GM12878 (cell line): ENCODE results near the gene RIPK4. TPM values are rescaled to one million over a fixed set of nuclear protein-coding genes. Genes with fewer than 3 reads are reported as not detected.

Experiments used
- ATAC-seq: fragments of 200-7000 bp; cut with Tn5 transposase; 3 replicates; pipeline ENCODE4 v1.9.1; 2020; ENCODE audit warnings: mild to moderate bottlenecking, moderate library complexity
- BruUV-seq: library from RNA; stranded (reverse); fragments of 400-500 nt; replicated peaks from 2 replicates; lab custom pipeline; 2021; lab: Mats Ljungman, UMichigan
- CTCF ChIA-PET: fragments of 300-600 bp; sonication (Branson Sonifier 250); formaldehyde crosslinking; extraction: SDS; loops from one replicate; lab custom pipeline; 2021; ENCODE audit warnings: inconsistent platforms; lab: Yijun Ruan, JAX
- POLR2A ChIA-PET: fragments of 350-600 bp; formaldehyde crosslinking; extraction: SDS; loops from one replicate; lab custom pipeline; 2021; ENCODE audit warnings: inconsistent platforms; lab: Charles Lee
- RAD21 ChIA-PET: fragments of 300-600 bp; sonication (Branson Sonifier 250); formaldehyde crosslinking; loops from one replicate; lab custom pipeline; 2023; ENCODE audit warnings: antibody characterized with exemption; ENCODE audit not compliant: unreplicated experiment; lab: Charles Lee
- SMC1A ChIA-PET: fragments of 300-600 bp; sonication (Branson Sonifier 250); formaldehyde crosslinking; loops from one replicate; lab custom pipeline; 2023; ENCODE audit not compliant: unreplicated experiment, uncharacterized antibody; lab: Charles Lee
- DNase-seq: peaks from one replicate; pipeline ENCODE4 v3.0.0-alpha.2; 2011; ENCODE audit warnings: low read depth, low spot score
- FAIRE-seq: peaks from 3 replicates; lab custom pipeline; 2011; peaks lifted over from hg19 to GRCh38; lab: Jason Lieb, UNC
- H2AFZ ChIP-seq: 2 replicates; pipeline ENCODE4 v1.6.0; 2011; ENCODE audit warnings: low read depth, low read length, control low read depth; ENCODE audit not compliant: control insufficient read depth
- H3K27ac ChIP-seq: 2 replicates; pipeline ENCODE4 v1.5.1; 2011; ENCODE audit warnings: control low read depth; ENCODE audit not compliant: control insufficient read depth, insufficient read depth
- H3K27me3 ChIP-seq, 2 experiments: replicated peaks in 1 of 2; 2 replicates each; pipeline versions ENCODE4 v1.6.0 to v1.6.1; 2011; ENCODE audit warnings: low read length in 1 of 2; ENCODE audit not compliant: control insufficient read depth in 2 of 2, insufficient read depth in 2 of 2
- H3K36me3 ChIP-seq, 2 experiments: 2 replicates each; pipeline ENCODE4 v1.5.1; 2011; ENCODE audit warnings: low read length in 1 of 2; ENCODE audit not compliant: control insufficient read depth in 2 of 2, insufficient read depth in 2 of 2
- H3K4me1 ChIP-seq: 2 replicates; pipeline ENCODE4 v1.6.1; 2011; ENCODE audit warnings: mild to moderate bottlenecking, low read length, moderate library complexity, mixed read lengths; ENCODE audit not compliant: control insufficient read depth, insufficient read depth
- H3K4me2 ChIP-seq: 2 replicates; pipeline ENCODE4 v1.6.0; 2011; ENCODE audit warnings: control low read depth; ENCODE audit not compliant: control insufficient read depth, insufficient read depth
- H3K4me3 ChIP-seq: fragments of 200-600 bp; sonication (generic); 2 replicates; pipeline ENCODE4 v1.5.1; 2016
- H3K79me2 ChIP-seq: 2 replicates; pipeline ENCODE4 v1.6.0; 2011; ENCODE audit warnings: low read length; ENCODE audit not compliant: control insufficient read depth, insufficient read depth
- H3K9ac ChIP-seq: 2 replicates; pipeline ENCODE4 v1.8.0; 2011; ENCODE audit warnings: low read length, control low read depth, mixed read lengths; ENCODE audit not compliant: control insufficient read depth, insufficient read depth
- H3K9me3 ChIP-seq: replicated peaks from 3 replicates; pipeline ENCODE4 v1.5.1; 2011; ENCODE audit warnings: mild to moderate bottlenecking, low read length; ENCODE audit not compliant: control insufficient read depth, insufficient read depth
- H4K20me1 ChIP-seq: 2 replicates; pipeline ENCODE4 v1.6.0; 2011; ENCODE audit not compliant: control insufficient read depth, insufficient read depth
- BMI1 ChIP-seq: fragments of 450-650 bp; IDR thresholded peaks from 2 replicates; pipeline ENCODE4 v1.6.1; 2016; ENCODE audit warnings: mild to moderate bottlenecking, moderate library complexity, borderline replicate concordance
- CTCF ChIP-seq, 3 experiments: IDR thresholded peaks in 2 of 3; conservative IDR thresholded peaks in 1 of 3; 2 replicates each; pipeline ENCODE4 v1.5.1; 2011; ENCODE audit warnings: low read depth in 3 of 3, low read length in 3 of 3, mild to moderate bottlenecking in 3 of 3, control low read depth in 2 of 3, moderate library complexity in 2 of 3, inconsistent platforms in 1 of 3, mixed read lengths in 1 of 3; ENCODE audit not compliant: control insufficient read depth in 2 of 3, insufficient read depth in 1 of 3; ENCODE audit errors: extremely low read depth in 1 of 3
- EED ChIP-seq: sonication (generic); IDR thresholded peaks from 2 replicates; pipeline ENCODE4 v1.6.1; 2016; ENCODE audit warnings: antibody characterized with exemption, low read depth
- NR2F1 ChIP-seq: fragments of 450-650 bp; conservative IDR thresholded peaks from 2 replicates; pipeline ENCODE4 v1.6.1; 2017; ENCODE audit warnings: mild to moderate bottlenecking
- SIX5 ChIP-seq: IDR thresholded peaks from 2 replicates; pipeline ENCODE4 v1.6.1; 2011; ENCODE audit warnings: mild to moderate bottlenecking, low read depth, low read length, moderate library complexity; ENCODE audit not compliant: severe bottlenecking
- TAF1 ChIP-seq: IDR thresholded peaks from 2 replicates; pipeline ENCODE4 v1.6.1; 2011; ENCODE audit warnings: mild to moderate bottlenecking, low read depth, low read length, borderline replicate concordance
- WGBS: methylation state at CpG from one replicate; pipeline ENCODE4 v1.1.6; 2016; ENCODE audit warnings: low lambda C conversion rate; ENCODE audit not compliant: insufficient replicate concordance, insufficient coverage; ENCODE audit errors: missing lambda C conversion rate; 5-methylcytosine and 5-hydroxymethylcytosine counted together
- in situ Hi-C: fragments of 300-500 bp; cut with MboI; formaldehyde crosslinking; loops from 9 replicates; pipeline ENCODE4 v1.14.3; 2018; ENCODE audit warnings: mixed read lengths
- intact Hi-C: fragments of 100-400 bp; cut with micrococcal nuclease; formaldehyde crosslinking; loops from one replicate; pipeline ENCODE4 v1.14.2; 2022; ENCODE audit not compliant: unreplicated experiment
- polyA plus RNA-seq, 11 experiments: library from polyadenylated mRNA; depleted of rRNA in 4 of 11; unstranded in 6 of 11; stranded (reverse) in 5 of 11; fragments of >200 nt; fragmentation: Nextera tagmentation in 4 of 11; fragmentation: Illumina TruSeq in 1 of 11; extraction: Ambion mirVana in 4 of 11; extraction: Trizol in 1 of 11; gene quantifications; 1 replicate in 1 of 11; 2 replicates in 10 of 11; pipeline versions ENCODE4 v1.2.1 to v1.2.3, GENCODE V29; 2011 to 2016; ENCODE audit warnings: inconsistent platforms in 2 of 11, missing spikeins in 2 of 11, low read depth in 1 of 11
- total RNA-seq, 4 experiments: library from RNA; depleted of rRNA in 3 of 4; stranded (reverse); fragments of >200 nt in 3 of 4; fragmentation: Illumina TruSeq in 1 of 4; extraction: Trizol in 1 of 4; gene quantifications; 2 replicates each; pipeline versions ENCODE4 v1.2.1 to v1.2.3, GENCODE V29; 2013 to 2021

The RIPK4 gene
- total and polyA plus RNA-seq, 10 of the 15 experiments (the other 5 are each of a cell fraction or from before 2014, with no cell fraction given) = 0.05 TPM; not detected in 9

- Histone ChIP-seq H3K9me3 (no peaks in the 10 kb centered on the region; the same call in 2 of the 3 replicates), H3K36me3 (no peaks in the 10 kb centered on the region), H4K20me1 (no peaks in the 10 kb centered on the region), H3K27me3 (peaks cover 18 to 25% of the 10 kb centered on the region in 2 experiments), H3K27ac (no peak overlapping the region), H2AFZ (no peak overlapping the region), H3K4me2 (no peak overlapping the region; the same call in 1 of the 2 replicates), H3K4me1 (no peaks in the 10 kb centered on the region), H3K4me3 (no peak overlapping the region), H3K9ac (no peak overlapping the region), H3K79me2 (no peaks in the 10 kb centered on the region)
- SMC1A ChIA-PET = interaction anchor here (0.7 to 1.0 kb wide), 2 partner anchors 146 to 1117 kb away, joined by 3 read pairs; no protein-coding TSS in a partner anchor
- RAD21 ChIA-PET = interaction anchor here (1.1 to 2.0 kb wide), 2 partner anchors 145 to 149 kb away, joined by 5 to 7 read pairs; no protein-coding TSS in a partner anchor
- FAIRE-seq (no peak), ATAC-seq (no peak), DNase-seq (no peak)
- intact Hi-C loops = no loop called here
- no peak for TF ChIP-seq TAF1
- no peak for TF ChIP-seq NR2F1
- TF ChIP-seq EED = no peak
- TF ChIP-seq SIX5 = no peak
- TF ChIP-seq CTCF (IDR thresholded peaks at IDR 0.05 in 2 of 3, conservative IDR thresholded peaks at IDR 0.05 in 1 of 3; ENCODE audit: control insufficient read depth in 2 of 3, extremely low read depth in 1 of 3, insufficient read depth in 1 of 3, low read depth in 3 of 3, low read length in 3 of 3) = no peak
- no peak for TF ChIP-seq BMI1
- WGBS = 11% methylated on average over 22 of the region's 22 CpGs
- BruUV-seq = no TSS peak
- POLR2A ChIA-PET = interaction anchor here (0.6 to 1.1 kb wide), 2 partner anchors 11 to 391 kb away, joined by 3 read pairs; no protein-coding TSS in a partner anchor
- in situ Hi-C loops = no loop called here
- CTCF ChIA-PET = interaction anchor here (1.4 kb wide), 1 partner anchor 149 kb away, joined by 7 read pairs; no protein-coding TSS in a partner anchor
These were observed 5.5 kb downstream of the RIPK4 start for GRCh38 chr21:41761211-41761933.
